ENCODE measurements around the gene FSTL4. TPM values are rescaled to one million over a fixed set of nuclear protein-coding genes. Genes with fewer than 3 reads are reported as not detected.
A peak's percentile ranks its signal among the peaks of the same experiment; 100 is the strongest.

The FSTL4 gene
- polyA plus RNA-seq, 1 donor from 2014 or later: not detected

- no peaks in the 10 kb centered on the region for H3K4me1 Mint-ChIP-seq
- peaks cover 1% of the 10 kb centered on the region for H3K36me3 Mint-ChIP-seq
- peaks cover 8% of the 10 kb centered on the region for H3K27me3 Mint-ChIP-seq
- no peak overlapping the region for H3K4me3 Mint-ChIP-seq
- no peaks in the 10 kb centered on the region for H3K9me3 Mint-ChIP-seq
- peak overlapping the region in 1 of 3 donors; percentile 64 for H3K27ac Mint-ChIP-seq
These were observed 245.1 kb downstream of the FSTL4 start for GRCh38 chr5:133367071-133367786.

GRCh38 chr5:133366438-133366837 is 245.9 kb downstream of the FSTL4 start:
- H3K27ac Mint-ChIP-seq: no peak overlapping the region

GRCh38 chr5:133365738-133366137 is 246.6 kb downstream of the FSTL4 start:
- Mint-ChIP-seq H3K4me3 (no peak overlapping the region), H3K36me3 (peaks cover 1% of the 10 kb centered on the region), H3K4me1 (no peaks in the 10 kb centered on the region), H3K9me3 (no peaks in the 10 kb centered on the region), H3K27ac (no peak overlapping the region), H3K27me3 (peaks cover 8% of the 10 kb centered on the region)

More at GRCh38 chr5:133366438-133366837, 245.9 kb downstream of the FSTL4 start:
- no peaks in the 10 kb centered on the region for H3K4me1 Mint-ChIP-seq
- no peaks in the 10 kb centered on the region for H3K9me3 Mint-ChIP-seq
- no peak overlapping the region for H3K4me3 Mint-ChIP-seq
- peaks cover 1% of the 10 kb centered on the region for H3K36me3 Mint-ChIP-seq
- H3K27me3 Mint-ChIP-seq: peaks cover 8% of the 10 kb centered on the region

- Mint-ChIP-seq H3K4me1 (no peaks in the 10 kb centered on the region), H3K27me3 (peaks cover 6% of the 10 kb centered on the region), H3K9me3 (no peaks in the 10 kb centered on the region), H3K4me3 (no peak overlapping the region), H3K27ac (no peak overlapping the region), H3K36me3 (peaks cover 1% of the 10 kb centered on the region)
These were observed 247.2 kb downstream of the FSTL4 start for GRCh38 chr5:133364936-133365707.

GRCh38 chr5:133363807-133364587 is 248.3 kb downstream of the FSTL4 start:
- Mint-ChIP-seq H3K27ac (no peak overlapping the region), H3K27me3 (peaks cover 3% of the 10 kb centered on the region), H3K4me1 (no peaks in the 10 kb centered on the region), H3K9me3 (no peaks in the 10 kb centered on the region), H3K4me3 (no peak overlapping the region), H3K36me3 (peaks cover 1% of the 10 kb centered on the region)

- Mint-ChIP-seq H3K4me3 (no peak overlapping the region), H3K27me3 (peaks cover 3% of the 10 kb centered on the region), H3K9me3 (no peaks in the 10 kb centered on the region), H3K27ac (no peak overlapping the region), H3K36me3 (peaks cover 1% of the 10 kb centered on the region), H3K4me1 (no peaks in the 10 kb centered on the region)
These were observed 249.9 kb downstream of the FSTL4 start for GRCh38 chr5:133362438-133362837.

- H3K27ac Mint-ChIP-seq: no peak overlapping the region
- H3K9me3 Mint-ChIP-seq: no peaks in the 10 kb centered on the region
- no peak overlapping the region for H3K4me3 Mint-ChIP-seq
- no peaks in the 10 kb centered on the region for H3K4me1 Mint-ChIP-seq
- H3K27me3 Mint-ChIP-seq: peaks cover 3% of the 10 kb centered on the region
- H3K36me3 Mint-ChIP-seq: peaks cover 1% of the 10 kb centered on the region
These were observed 250.4 kb downstream of the FSTL4 start for GRCh38 chr5:133361922-133362321.

- Mint-ChIP-seq H3K27ac (no peak overlapping the region), H3K4me3 (no peak overlapping the region), H3K9me3 (no peaks in the 10 kb centered on the region), H3K4me1 (no peaks in the 10 kb centered on the region), H3K36me3 (peaks cover under 1% of the 10 kb centered on the region), H3K27me3 (peaks cover under 1% of the 10 kb centered on the region)
These were observed 251.5 kb downstream of the FSTL4 start for GRCh38 chr5:133360693-133361472.

- no peak overlapping the region for H3K4me3 Mint-ChIP-seq
- no peaks in the 10 kb centered on the region for H3K4me1 Mint-ChIP-seq
- H3K27ac Mint-ChIP-seq: no peak overlapping the region
- H3K9me3 Mint-ChIP-seq: no peaks in the 10 kb centered on the region
- H3K27me3 Mint-ChIP-seq: no peaks in the 10 kb centered on the region
- no peaks in the 10 kb centered on the region for H3K36me3 Mint-ChIP-seq
These were observed 252.5 kb downstream of the FSTL4 start for GRCh38 chr5:133359861-133360260.

GRCh38 chr5:133358271-133358670 is 254.1 kb downstream of the FSTL4 start:
- Mint-ChIP-seq H3K4me3 (no peak overlapping the region), H3K9me3 (no peaks in the 10 kb centered on the region), H3K4me1 (no peaks in the 10 kb centered on the region), H3K36me3 (no peaks in the 10 kb centered on the region), H3K27ac (no peak overlapping the region), H3K27me3 (no peaks in the 10 kb centered on the region)

GRCh38 chr5:133357758-133358157 is 254.6 kb downstream of the FSTL4 start:
- no peak overlapping the region for H3K4me3 Mint-ChIP-seq
- H3K36me3 Mint-ChIP-seq: no peaks in the 10 kb centered on the region
- peaks cover 0 to 3% (median 2%) of the 10 kb centered on the region in 3 donors for H3K9me3 Mint-ChIP-seq
- H3K27me3 Mint-ChIP-seq: no peaks in the 10 kb centered on the region
- H3K27ac Mint-ChIP-seq: no peak overlapping the region
- no peaks in the 10 kb centered on the region for H3K4me1 Mint-ChIP-seq

- peaks cover 0 to 6% (median 2%) of the 10 kb centered on the region in 3 donors for H3K9me3 Mint-ChIP-seq
- H3K27me3 Mint-ChIP-seq: no peaks in the 10 kb centered on the region
- no peak overlapping the region for H3K27ac Mint-ChIP-seq
- H3K4me1 Mint-ChIP-seq: no peaks in the 10 kb centered on the region
- H3K4me3 Mint-ChIP-seq: peak overlapping the region in 1 of 4 donors; percentile 19
- peaks cover 3% of the 10 kb centered on the region for H3K36me3 Mint-ChIP-seq
These were observed 255.3 kb downstream of the FSTL4 start for GRCh38 chr5:133356984-133357421.

GRCh38 chr5:133356396-133356983 is 255.9 kb downstream of the FSTL4 start:
- peaks cover 0 to 6% (median 2%) of the 10 kb centered on the region in 3 donors for H3K9me3 Mint-ChIP-seq
- no peaks in the 10 kb centered on the region for H3K27me3 Mint-ChIP-seq
- H3K4me3 Mint-ChIP-seq: no peak overlapping the region
- no peak overlapping the region for H3K27ac Mint-ChIP-seq
- H3K36me3 Mint-ChIP-seq: peaks cover 3% of the 10 kb centered on the region
- no peaks in the 10 kb centered on the region for H3K4me1 Mint-ChIP-seq
